ENCODE data around the gene VAV2. TPM values are rescaled to one million over a fixed set of nuclear protein-coding genes. Genes with fewer than 3 reads are reported as not detected.

VAV2 gene
- total RNA-seq, 1 experiment from 2014 or later: 24.7 TPM

GRCh38 chr9:134003237-134003636 lies 11.1 kb upstream of the VAV2 start:
- H3K27me3 ChIP-seq (ENCODE audit: control insufficient read depth, insufficient read depth, low read length): no peaks in the 10 kb centered on the region
- BruUV-seq (replicated peaks): no TSS peak
- H3K4me1 ChIP-seq (ENCODE audit: control insufficient read depth, insufficient read depth, low read length): no peaks in the 10 kb centered on the region
- in situ Hi-C loops (cut with HindIII; ENCODE audit: low pct_unique_long_range_greater_than_20kb, low sequenced_read_pairs): no loop called here
- no peak overlapping the region for H3K4me3 ChIP-seq (ENCODE audit: low read depth in 2 of 2, low read length in 2 of 2)
- DNase-seq (ENCODE audit: low read depth, low spot score) (no peak), ATAC-seq (no peak)
- intact Hi-C loops (cut with micrococcal nuclease; ENCODE audit: unreplicated experiment): no loop called here
- ChIA-PET CTCF (no interaction called here), POLR2A (no interaction called here)
- no peaks in the 10 kb centered on the region for H3K9me3 ChIP-seq (ENCODE audit: control insufficient read depth, insufficient read depth, low read depth, low read length)
- no peaks in the 10 kb centered on the region for H3K36me3 ChIP-seq (ENCODE audit: control insufficient read depth, insufficient read depth, low read length)
- H3K27ac ChIP-seq (ENCODE audit: low read length): no peak overlapping the region
- TF ChIP-seq POLR2AphosphoS5 (IDR thresholded peaks at IDR 0.05; ENCODE audit: low read depth, low read length) (no peak), TCF7L2 (IDR thresholded peaks at IDR 0.05; ENCODE audit: low read depth, low read length) (no peak), REST (IDR thresholded peaks at IDR 0.05; ENCODE audit: insufficient read depth in 1 of 2, low read depth in 2 of 2, low read length in 1 of 2) (no peak), SIN3A (IDR thresholded peaks at IDR 0.05; ENCODE audit: borderline replicate concordance, insufficient read depth, low read depth, low read length) (no peak), CTCF (IDR thresholded peaks at IDR 0.05) (no peak)

- Histone ChIP-seq H3K9me3 (ENCODE audit: control insufficient read depth, insufficient read depth, low read depth, low read length) (no peaks in the 10 kb centered on the region), H3K36me3 (ENCODE audit: control insufficient read depth, insufficient read depth, low read length) (no peaks in the 10 kb centered on the region), H3K27ac (ENCODE audit: low read length) (no peak overlapping the region), H3K27me3 (ENCODE audit: control insufficient read depth, insufficient read depth, low read length) (no peaks in the 10 kb centered on the region), H3K4me1 (ENCODE audit: control insufficient read depth, insufficient read depth, low read length) (no peaks in the 10 kb centered on the region), H3K4me3 (ENCODE audit: low read depth in 2 of 2, low read length in 2 of 2) (no peak overlapping the region)
- POLR2A ChIA-PET: no interaction called here
- CTCF ChIA-PET: no interaction called here
- no peak for TF ChIP-seq REST (IDR thresholded peaks at IDR 0.05; ENCODE audit: insufficient read depth in 1 of 2, low read depth in 2 of 2, low read length in 1 of 2)
- TF ChIP-seq POLR2AphosphoS5 (IDR thresholded peaks at IDR 0.05; ENCODE audit: low read depth, low read length): no peak
- no peak for TF ChIP-seq TCF7L2 (IDR thresholded peaks at IDR 0.05; ENCODE audit: low read depth, low read length)
- no peak for TF ChIP-seq CTCF (IDR thresholded peaks at IDR 0.05)
- TF ChIP-seq SIN3A (IDR thresholded peaks at IDR 0.05; ENCODE audit: borderline replicate concordance, insufficient read depth, low read depth, low read length): no peak
- intact Hi-C loops (cut with micrococcal nuclease; ENCODE audit: unreplicated experiment): no loop called here
- BruUV-seq (replicated peaks): no TSS peak
- DNase-seq (ENCODE audit: low read depth, low spot score): no peak
- ATAC-seq: no peak
- in situ Hi-C loops (cut with HindIII; ENCODE audit: low pct_unique_long_range_greater_than_20kb, low sequenced_read_pairs): no loop called here
Observed at GRCh38 chr9:134002796-134003195, 10.7 kb upstream of the VAV2 start.
